ENCODE data around the gene TSPEAR.

DNA sequence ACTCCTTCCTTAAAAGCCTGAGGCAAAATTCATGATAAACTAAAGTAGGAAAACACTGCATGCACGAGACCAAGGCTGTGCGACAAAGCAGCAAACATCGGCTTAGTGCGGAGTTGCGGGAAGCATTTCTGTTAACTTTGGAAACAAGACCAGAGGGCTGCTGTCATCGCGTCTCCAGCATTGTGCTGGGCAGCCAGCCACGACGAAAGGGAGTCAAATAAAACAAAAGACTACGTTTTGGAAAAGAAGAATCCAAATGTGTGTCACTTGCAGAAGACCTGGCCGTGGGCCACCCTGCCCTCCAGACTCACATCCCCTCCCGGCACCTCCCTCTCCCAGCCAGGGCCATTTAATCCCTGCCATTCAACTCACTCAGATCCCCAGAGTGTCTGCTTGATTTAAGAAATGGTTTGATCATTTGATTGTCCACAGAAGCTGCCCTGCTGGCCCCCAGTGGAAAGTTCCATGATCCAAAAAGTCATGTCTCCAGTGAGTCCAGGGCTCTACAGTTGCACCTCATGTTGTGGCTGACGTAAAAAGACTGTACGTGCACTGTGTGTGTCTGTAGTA is 67.5 kb downstream of the TSPEAR start:
- TF ChIP-seq, protein P1, sequence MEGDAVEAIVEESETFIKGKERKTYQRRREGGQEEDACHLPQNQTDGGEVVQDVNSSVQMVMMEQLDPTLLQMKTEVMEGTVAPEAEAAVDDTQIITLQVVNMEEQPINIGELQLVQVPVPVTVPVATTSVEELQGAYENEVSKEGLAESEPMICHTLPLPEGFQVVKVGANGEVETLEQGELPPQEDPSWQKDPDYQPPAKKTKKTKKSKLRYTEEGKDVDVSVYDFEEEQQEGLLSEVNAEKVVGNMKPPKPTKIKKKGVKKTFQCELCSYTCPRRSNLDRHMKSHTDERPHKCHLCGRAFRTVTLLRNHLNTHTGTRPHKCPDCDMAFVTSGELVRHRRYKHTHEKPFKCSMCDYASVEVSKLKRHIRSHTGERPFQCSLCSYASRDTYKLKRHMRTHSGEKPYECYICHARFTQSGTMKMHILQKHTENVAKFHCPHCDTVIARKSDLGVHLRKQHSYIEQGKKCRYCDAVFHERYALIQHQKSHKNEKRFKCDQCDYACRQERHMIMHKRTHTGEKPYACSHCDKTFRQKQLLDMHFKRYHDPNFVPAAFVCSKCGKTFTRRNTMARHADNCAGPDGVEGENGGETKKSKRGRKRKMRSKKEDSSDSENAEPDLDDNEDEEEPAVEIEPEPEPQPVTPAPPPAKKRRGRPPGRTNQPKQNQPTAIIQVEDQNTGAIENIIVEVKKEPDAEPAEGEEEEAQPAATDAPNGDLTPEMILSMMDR (IDR thresholded peaks at IDR 0.05): no peak
- no peak for TF ChIP-seq POLR2A (IDR thresholded peaks at IDR 0.05)

Measured in testis (tissue), 2 donors.